ENCODE measurements around the gene BANP.
"Not testable (repeated sequence)": the region's sequence is repeated elsewhere in the genome, so short reads cannot be mapped to it uniquely, and the experiment has no call there.

The BANP gene

DNA sequence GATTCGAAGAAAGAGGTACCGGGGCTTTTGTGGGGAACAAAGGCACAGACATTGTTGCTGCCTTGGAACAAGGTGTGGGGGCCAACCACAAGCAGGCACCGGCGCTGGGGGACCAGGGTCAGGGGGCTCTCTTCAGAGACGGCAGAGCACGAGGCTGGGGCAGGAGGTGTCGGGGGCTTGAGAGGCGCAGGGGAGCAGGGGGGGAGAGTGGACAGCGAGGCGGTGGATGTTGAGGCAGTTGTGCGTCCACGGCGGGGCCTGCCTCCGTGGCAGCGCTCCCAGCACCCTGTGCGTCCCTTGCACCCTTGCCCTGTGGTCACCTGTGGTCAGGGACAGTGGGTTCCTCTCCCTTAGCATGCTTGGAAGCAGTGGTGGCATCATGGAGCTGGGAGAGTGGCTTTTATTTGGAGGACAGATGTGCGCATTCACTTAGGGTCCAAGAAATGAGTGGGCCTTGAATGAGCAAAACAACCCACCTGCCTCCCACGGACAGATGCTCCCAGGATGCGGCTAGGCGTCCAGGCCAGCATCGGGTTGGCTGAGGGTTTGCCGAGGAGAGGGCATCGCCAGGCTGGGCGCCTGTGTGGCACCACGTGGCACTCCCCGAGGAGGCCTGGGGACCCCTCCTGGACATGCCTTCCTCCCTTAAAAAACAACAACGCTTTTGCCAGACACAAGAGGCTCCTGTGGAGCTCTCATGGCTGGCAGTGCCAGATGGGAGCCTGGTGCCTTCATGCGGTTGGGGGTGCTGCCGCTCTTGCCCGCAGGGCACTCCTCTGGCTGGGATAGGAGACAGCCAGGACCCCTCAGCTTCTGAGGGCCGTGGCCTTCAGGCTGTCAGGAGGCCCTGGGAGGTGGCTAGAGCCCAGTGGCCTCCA, 113.0 kb downstream of the BANP start:
- FAIRE-seq, result no peak
- DNase-seq (ENCODE audit: low spot score), result no peak

DNA sequence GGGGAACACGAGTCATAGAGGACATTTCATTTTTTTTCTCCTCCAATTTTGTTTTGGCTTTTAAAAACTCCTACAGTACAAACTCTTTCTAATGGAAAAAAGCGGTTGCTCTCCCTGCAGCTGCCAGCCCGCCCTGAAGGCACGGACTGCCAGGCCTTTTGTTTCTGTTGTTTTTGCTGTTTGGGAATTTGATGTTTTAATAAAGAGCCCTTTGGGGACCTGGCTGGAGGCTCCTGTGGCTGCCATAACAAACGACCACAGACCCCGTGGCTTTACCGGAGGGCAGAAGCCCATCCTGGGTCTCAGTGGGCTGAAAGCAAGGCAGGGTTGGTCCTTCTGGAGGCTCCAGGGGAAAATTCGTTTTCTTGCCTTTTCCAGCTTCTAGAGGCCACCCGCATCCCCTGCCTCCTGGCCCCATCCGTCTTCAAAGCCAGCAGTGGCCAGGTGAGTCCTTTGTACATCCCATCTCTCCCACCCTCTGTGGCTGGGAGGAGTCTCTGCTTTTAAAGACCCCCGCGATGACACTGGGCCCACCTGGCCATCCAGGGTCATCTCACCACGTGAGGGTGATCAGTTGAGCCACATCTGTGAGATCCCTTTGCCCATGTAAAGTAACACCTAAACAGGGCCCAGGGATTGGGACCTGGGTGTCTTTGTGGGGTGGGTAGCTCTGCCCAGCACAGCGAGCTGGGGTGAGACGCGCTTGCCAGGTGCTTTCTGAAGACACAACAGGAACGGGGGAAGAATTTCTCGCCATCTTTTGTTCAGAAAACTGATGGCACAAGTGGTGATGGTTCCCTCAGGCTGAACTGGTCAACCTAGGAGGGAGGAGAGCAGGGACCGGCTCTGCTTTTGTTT, 113.9 kb downstream of the BANP start:
- FAIRE-seq, result no peak

DNA sequence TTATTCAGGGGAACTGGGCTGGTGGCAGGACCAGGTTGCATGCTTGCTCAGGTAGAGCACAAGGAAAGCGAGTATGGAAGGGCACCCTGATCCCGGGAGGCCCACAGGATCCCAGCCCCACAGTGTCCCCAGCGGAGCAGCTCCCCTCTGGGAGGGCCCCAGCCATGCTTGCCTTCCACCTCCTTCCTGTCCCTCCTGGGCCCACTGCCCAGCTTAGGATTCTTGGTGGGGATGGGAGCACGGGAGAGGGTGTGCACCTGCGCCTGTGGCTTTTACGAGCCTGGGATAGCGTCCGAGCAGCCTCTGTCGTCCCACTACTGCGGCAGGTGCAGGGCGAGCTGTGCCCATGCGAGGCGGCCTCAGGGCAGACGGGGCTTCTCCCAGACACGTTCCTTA, 114.5 kb downstream of the BANP start:
- no peak for DNase-seq (ENCODE audit: low spot score)
- no peak for FAIRE-seq

More for the DNA sequence above, 113.9 kb downstream of the BANP start:
- DNase-seq (ENCODE audit: low spot score), result no peak

DNA sequence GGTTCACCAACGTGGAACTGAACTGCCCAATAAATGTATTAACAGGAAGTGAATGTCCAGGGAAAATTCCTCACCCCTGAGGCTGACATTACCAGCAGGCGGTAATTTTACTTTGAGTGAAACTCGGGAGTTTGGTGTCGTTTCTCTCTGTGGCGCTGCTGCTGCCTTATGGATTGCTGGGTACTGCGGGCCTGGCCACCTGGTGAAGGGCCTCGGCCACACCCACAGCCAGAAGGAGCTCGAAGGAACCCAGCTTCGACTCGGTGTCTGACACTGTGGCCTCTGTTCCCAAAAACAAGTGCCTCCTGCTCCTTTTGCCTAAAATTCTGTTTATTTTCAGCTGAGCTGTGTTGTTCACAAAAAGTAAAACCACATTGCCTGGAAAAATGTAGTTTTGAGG, 115.0 kb downstream of the BANP start:
- no peak for FAIRE-seq
- no peak for DNase-seq (ENCODE audit: low spot score)

DNA sequence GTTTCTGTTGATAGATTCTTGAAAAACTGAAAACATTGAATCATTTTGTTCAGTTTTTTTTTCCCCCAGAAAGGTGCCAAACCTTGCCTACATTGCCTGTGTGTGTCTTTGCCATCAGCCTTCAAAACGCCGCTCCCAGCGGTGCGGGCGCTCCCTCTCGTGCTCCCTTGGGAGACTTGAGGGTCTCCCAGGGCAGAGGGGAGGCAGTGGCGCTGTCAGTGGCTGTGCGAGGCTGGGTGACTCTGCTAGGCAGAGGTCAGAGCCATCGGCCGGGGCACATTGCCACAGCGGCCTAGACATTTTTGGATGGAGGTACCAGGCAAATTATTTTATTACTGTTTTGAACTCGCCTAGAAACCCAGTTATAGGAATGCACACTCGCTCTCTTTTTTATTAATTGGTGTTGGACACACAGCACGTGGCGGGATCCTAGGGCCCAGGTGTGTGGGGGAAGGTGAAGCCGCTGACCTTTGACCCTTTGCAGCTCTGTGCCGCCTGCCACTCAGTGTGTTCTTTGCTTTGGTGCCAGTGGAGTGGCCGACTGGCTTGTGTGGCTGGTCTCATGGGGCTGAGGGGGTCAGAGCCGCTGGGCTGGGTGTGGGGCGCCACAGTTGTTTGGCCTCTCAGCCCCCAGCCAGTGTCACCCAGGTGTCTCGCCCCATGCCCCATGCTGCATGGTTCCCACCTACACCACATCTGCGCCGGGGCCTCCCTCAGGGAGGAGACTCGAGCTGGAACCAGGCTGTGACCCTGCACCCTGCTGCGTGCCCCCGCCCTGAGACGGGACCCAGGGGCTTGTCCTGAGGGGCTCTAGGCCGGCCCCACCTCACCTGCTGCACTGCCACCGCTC, 115.7 kb downstream of the BANP start:
- DNase-seq (ENCODE audit: low spot score) (no peak), FAIRE-seq (no peak)

DNA sequence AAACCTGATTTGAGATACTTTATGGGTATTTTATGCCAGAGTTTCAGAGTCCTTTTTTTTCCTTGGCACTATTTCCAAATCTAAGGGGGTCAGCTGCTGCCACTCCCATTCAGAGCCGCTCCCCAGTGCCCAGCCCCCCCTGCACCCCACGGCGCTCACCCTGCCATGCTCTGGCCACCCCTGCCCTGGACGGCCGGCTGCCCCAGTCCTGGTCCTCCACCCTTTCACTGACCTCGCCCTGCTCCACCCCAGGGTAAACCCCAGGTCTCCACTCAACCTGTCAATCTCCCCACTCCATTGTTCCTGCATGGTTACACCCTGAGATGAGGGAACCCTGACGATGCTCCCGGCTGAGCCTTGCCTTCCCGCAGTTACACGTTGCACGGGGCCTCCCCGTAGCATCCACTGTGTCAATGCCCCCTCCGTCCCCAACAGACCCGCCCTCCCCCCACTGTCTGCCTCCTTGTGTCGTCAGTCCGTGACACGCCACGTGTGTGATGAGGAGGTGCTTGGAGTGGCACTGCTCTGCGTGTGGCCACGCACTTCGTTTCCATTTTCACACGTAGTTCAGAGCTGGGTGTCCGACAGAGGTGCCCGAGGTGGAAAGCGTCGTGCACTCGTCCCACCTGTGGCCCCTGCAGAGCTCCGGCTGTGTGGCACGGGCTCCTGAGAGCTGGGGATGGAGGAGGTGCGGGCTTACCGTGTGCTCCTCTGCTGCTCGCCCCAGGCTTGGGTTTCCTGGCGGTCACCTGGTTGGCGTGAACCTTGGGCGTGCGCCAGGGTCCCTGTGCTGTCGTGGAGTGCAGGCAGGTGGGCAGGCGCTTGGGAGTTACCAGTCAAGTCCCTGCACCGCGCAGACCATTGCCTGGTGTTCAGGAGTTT, 116.5 kb downstream of the BANP start:
- DNase-seq (ENCODE audit: low spot score), result no peak
- FAIRE-seq, result no peak

DNA sequence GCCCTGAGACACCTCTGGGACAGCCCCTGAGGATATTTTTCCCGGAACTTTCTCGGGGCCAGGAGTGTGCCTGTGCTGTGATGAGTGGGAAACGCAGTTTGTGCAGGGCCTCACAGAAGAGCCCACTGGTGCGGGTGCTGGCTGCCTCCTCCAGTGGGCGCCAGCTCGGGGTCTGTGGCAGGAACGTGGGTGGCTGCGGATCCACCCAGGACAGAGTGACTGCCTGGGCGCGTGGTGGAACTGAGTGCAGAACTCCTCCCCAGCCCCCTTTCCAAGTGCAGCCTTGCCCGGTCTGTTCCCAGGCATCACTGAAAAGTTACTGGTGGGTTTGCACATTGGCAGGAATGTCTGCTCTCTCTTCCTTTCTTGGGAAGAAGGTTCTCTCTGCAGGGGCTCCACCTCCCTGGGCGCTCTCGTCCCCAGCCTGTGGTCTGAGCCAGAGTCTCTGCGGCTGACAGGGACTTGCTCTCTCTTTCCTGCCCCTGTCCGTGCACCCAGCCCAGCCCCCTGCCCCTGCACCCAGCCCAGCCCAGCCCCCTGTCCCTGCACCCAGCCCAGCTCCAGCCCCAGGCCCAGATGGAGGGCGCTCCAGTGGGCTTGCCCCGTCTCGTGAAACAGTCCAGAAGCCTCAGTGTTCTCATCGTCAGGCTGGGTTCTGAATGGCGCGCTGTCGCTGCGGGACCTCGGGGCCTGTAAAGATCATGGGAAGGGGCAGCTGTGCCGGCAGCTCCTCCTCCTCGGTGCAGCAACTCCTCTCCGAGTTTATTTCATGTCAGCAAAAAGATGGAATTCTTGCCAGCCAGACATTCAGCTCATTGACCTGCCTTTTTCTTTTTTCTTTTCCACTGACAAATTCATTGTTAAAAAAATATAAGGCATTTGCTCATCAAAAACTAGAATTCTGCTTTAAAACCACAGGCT, 117.5 kb downstream of the BANP start:
- no peak for DNase-seq (ENCODE audit: low spot score)
- FAIRE-seq, result no peak

DNA sequence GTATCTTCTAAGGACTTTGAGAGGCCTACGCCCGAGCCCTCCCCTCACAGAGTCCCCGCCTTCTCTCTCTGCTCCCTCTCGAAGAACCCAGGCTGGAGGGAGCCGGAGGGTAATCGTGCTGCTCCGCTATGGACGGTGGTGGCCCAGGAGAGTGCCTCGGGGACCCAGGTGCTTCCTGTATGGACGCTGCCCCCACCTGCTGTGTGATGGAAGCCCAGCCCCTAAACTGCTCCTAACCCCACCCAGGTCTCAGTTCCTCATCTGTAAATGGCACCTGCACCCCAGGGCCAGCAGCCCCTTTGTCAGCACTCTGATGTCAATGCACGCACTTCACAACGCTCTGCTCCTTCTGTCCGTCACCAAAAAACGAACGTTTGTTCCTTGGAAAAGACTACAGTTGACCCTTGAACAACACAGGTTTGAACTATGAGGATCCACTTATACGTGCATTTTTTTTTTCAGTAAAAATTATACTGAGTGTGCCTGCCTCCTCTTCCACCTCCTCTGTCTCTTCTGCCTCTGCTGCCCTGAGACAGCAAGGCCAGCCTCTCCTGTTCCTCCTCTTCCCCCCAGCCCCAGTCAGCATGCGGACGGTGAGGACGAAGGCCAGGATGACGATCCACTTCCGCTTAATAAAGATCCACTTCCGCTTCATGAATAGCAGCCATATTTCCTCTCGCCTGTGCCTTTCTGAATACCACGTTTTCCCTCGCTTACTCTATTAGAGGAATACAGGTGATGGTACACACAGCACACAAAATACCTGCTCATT, 118.3 kb downstream of the BANP start:
- DNase-seq (ENCODE audit: low spot score) (no peak), FAIRE-seq (no peak)

DNA sequence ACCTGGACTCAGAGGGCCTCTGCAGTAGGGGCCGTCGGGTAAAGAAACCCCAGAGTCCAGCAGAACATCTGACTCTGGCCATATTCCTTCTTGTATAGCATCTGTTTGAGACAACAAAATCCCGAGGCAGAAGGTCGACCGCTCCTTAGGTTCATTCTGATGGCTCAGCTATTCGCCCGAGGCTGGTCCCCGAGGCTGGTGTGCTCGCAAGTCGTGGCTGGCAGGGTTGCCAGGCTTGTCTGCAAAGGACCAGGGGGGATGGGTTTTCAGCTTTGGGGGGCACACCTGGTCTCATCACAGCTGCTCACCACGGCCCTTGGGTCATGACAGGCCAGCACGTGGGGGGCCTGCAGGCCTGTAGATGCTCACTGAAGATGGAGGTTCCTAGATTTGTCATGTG, 119.1 kb downstream of the BANP start:
- FAIRE-seq (no peak), DNase-seq (ENCODE audit: low spot score) (no peak)

DNA sequence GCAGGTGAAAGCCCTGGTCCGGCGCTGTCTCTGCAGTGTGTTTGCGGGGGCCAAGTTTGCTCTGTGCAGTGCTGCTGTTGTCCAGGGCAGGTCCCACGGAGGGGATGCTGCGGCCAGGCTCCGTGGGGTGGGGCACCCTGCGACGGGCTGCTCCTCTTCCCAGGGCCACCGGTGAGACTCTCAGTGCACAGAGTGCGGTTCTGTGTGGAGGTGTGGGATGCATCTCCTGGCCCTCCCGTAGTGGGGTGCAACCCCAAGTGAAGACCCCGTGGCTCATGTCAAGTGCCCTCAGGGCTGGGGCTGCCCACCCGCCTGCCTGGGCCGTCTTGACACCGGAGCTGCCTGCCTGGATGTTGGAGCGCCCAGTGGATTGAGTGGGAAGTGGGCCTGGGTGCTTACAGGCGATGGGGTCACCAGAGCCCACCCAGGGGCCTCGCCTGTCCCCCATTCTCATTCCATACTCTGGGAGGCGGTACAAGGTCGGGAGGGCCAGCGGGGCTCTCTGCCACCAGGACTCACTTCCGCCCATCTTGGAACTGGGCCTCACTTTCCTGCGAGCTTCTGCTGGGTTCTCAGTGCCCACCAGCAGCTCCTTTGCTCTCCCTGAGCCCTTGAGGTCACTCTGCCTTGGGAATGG, 119.9 kb downstream of the BANP start:
- DNase-seq (ENCODE audit: low spot score) (no peak), FAIRE-seq (no peak)

DNA sequence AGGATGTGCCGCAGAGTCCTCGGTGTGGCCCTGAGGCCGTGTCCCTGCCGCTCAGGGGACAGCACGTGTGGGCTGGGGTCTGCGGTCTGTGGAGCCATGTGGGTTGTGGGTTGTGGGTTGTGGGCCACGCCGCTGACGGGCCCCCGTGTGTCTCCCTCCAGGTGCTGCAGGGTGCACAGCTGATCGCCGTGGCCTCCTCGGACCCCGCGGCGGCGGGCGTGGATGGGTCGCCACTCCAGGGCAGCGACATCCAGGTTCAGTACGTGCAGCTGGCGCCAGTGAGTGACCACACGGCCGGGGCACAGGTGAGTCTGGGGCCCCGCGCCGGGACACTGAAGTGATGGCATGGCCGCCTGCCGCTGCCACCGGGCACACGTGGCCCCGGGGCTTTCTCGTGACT, 120.7 kb downstream of the BANP start:
- DNase-seq (ENCODE audit: low spot score) (no peak), FAIRE-seq (no peak)

DNA sequence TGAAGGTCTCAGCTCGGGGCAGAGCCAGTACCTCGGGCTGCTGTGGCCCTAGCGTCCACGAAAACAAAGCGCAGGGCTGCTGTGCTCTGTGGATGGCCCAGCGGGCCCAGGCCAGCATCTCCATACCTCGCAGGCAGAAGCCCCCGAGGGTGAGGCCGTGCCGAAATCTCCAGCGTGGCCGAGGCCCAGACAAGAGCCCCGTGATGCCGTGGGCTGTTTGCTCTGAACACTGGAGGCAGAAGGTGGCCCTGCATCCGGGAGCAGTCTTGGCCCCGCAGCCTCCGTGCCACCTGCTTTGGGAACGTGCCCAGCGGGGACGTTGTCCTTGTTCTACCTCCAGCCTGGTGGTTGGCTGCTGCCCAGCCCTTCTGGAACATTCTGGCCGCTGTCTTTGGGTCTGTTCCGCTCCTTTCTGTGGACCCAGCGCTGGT, 121.4 kb downstream of the BANP start:
- DNase-seq (ENCODE audit: low spot score), result no peak
- no peak for FAIRE-seq

DNA sequence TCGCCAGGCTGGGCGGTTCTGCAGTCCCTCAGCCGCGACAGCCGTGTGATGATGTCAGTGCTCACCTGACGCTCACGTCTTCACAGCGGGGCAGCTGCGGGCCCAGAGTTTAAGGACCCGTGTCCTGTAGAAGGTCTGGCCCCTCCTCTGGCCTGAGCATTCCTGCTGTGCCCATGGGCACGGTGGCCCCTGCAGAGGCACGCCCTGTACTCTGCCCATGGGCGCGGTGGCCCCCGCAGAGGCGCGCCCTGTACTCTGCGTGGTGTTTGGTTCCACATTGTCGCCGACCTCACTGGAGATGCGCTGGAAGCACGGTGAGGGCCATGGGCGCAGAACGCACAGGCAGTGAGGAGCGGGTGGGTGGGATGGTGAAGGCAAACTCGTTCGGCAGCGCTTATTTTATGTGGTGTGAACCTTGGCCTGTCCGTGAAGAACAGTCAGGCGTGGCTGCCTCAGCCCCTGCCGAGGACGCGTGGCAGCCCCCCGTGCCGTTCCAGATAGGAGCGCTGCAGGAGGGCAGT, 122.0 kb downstream of the BANP start:
- no peak for FAIRE-seq

DNA sequence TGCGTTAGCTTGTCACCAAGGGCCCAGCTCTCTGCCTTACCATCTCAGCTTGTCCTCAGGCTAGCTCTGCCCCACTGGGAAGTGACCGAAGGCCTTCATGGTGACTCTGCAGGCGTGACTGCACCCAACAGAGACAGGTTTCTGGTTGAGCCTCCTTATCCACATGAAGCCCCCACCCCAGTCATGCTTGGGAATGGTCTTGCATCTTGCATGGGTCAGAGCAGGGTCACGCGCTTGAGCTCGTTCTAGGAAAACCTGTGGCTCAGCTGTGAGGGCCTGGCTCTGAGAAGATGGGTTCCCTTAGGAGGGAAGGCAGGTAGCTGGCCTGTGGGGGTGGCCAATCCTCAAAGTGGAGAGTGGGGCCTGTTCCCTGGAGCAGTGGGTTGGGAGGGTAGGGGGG, 122.8 kb downstream of the BANP start:
- FAIRE-seq, result no peak
- DNase-seq (ENCODE audit: low spot score), result no peak

More for the DNA sequence above, 122.0 kb downstream of the BANP start:
- no peak for DNase-seq (ENCODE audit: low spot score)

DNA sequence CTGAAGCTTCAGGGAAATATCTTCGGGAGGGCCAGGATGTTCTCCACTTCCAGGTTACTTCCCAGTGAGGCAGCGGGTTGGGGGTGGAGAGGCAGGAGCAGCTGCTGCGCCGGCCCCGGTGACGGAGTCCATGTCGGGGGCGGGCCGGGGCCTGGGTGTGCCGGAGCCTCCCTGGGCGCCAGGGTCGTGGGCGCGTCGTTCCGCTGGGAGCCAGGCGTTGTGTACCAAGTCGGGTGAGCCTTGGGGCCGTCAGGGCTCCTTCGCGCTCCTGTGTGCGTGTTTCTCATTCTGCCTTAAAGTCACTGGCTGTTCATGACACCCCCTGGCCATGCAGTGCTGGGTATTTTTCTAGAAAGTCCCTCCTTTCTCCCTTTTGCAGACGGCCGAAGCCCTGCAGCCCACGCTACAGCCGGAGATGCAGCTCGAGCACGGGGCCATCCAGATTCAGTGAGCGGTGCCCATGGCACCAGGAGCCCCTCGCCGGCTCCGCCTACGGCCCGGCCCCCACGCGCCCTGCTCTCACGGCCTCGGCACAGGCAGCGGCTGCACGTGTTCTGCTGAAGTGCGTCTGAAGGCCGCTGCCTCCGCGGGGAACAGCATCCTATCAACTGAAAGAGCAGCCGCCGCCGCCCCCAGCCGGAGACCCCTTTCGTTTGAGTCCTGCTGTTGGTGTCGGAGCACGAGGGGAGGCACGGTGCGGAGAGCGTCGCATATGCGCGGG, 125.1 kb downstream of the BANP start:
- no peak for DNase-seq (ENCODE audit: low spot score)
- FAIRE-seq, result no peak

DNA sequence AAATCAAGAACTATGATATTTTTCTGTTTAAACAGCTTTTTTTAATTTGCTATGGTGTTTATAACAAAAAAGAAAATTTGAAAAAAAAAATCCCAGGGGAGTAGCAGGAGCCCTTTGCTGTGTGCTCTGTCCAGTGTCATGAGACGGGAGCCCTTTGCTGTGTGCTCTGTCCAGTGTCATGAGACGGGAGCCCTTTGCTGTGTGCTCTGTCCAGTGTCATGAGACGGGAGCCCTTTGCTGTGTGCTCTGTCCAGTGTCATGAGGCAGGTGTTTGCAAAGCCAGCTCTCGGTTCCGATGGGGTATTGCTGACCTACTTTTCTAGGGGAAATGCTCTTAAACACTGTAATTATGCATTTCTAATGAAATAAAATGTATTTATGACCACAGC, 125.7 kb downstream of the BANP start:
- not testable (repeated sequence) for FAIRE-seq; DNase-seq (ENCODE audit: low spot score)
